ENCODE results near the gene ANKRD12.

The ANKRD12 gene

DNA sequence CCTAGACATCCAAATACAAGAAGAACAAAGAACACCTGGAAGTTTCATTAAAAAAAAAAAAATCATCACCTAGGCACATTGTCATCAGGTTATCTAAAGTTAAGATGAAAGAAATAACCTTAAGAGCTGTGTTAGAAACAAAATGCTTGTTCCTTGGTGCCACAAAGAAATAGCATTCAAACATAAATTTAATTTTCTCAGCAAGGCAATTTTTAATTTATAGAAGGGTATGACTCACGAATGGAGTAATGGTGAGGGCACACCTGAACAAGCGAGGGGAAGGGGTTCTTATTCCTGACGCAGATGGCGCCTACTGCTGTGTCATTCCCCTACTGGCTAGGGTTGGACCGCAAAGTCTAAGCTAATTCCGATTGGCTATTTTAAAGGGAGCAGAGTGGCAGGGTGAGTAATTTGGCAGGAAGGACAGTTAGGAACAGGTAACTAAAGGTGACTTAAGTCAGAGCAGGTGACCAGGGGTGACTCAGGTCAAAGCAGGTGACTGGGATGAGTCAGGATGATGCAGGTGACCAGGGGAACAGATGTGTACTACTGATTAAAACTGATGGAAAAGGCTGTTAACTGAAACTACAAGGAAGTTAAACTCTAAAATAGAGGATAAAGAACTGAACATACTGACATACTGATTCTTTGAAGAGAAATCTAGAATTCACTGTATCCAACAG is 167.9 kb downstream of the ANKRD12 start:
- Histone ChIP-seq H3K4me1 (ENCODE audit: low read length) (no peaks in the 10 kb centered on the region), H3K4me2 (ENCODE audit: low read length) (no peak overlapping the region), H2AFZ (ENCODE audit: low read depth, low read length) (no peak overlapping the region), H3K9ac (ENCODE audit: low read length) (no peak overlapping the region), H3K4me3 (ENCODE audit: low read length) (no peak overlapping the region), H3K9me3 (ENCODE audit: insufficient read depth, low read length) (no peaks in the 10 kb centered on the region), H3K27ac (ENCODE audit: low read length) (no peak overlapping the region), H3K79me2 (ENCODE audit: low read length) (no peaks in the 10 kb centered on the region), H4K20me1 (ENCODE audit: insufficient read depth, low read length) (no peaks in the 10 kb centered on the region), H3K27me3 (ENCODE audit: low read depth, low read length) (no peaks in the 10 kb centered on the region), H3K36me3 (replicated peaks; ENCODE audit: low read depth, low read length) (no peaks in the 10 kb centered on the region)
- TF ChIP-seq, protein P1, sequence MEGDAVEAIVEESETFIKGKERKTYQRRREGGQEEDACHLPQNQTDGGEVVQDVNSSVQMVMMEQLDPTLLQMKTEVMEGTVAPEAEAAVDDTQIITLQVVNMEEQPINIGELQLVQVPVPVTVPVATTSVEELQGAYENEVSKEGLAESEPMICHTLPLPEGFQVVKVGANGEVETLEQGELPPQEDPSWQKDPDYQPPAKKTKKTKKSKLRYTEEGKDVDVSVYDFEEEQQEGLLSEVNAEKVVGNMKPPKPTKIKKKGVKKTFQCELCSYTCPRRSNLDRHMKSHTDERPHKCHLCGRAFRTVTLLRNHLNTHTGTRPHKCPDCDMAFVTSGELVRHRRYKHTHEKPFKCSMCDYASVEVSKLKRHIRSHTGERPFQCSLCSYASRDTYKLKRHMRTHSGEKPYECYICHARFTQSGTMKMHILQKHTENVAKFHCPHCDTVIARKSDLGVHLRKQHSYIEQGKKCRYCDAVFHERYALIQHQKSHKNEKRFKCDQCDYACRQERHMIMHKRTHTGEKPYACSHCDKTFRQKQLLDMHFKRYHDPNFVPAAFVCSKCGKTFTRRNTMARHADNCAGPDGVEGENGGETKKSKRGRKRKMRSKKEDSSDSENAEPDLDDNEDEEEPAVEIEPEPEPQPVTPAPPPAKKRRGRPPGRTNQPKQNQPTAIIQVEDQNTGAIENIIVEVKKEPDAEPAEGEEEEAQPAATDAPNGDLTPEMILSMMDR (IDR thresholded peaks at IDR 0.05; ENCODE audit: low read depth, low read length): no peak
- TF ChIP-seq EZH2phosphoT487 (IDR thresholded peaks at IDR 0.05; ENCODE audit: low read depth): no peak

DNA sequence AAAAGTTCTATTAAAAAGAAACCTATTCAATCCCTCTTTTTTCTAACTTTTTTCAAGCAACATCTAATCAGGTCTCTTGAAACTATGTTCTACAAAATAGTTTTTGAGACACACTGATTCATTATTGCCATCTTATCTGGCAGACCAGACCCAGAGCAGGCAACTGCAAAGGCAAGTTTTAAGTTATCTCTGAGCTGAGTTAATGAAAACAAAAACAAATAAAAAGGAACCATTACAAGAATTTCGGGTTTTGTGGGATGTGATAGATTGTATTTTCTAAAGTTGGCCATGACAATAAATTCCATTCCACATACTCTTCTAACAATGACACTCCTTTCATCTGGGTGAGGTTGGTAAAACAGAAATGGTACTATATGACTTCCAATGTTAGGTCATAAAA is 182.8 kb downstream of the ANKRD12 start:
- no peak overlapping the region for H3K4me2 ChIP-seq (ENCODE audit: low read length)
- no peaks in the 10 kb centered on the region for H3K9me3 ChIP-seq (ENCODE audit: insufficient read depth, low read length)
- H3K9ac ChIP-seq (ENCODE audit: low read length): no peak overlapping the region
- no peaks in the 10 kb centered on the region for H4K20me1 ChIP-seq (ENCODE audit: insufficient read depth, low read length)
- no peaks in the 10 kb centered on the region for H3K79me2 ChIP-seq (ENCODE audit: low read length)
- no peak overlapping the region for H3K4me3 ChIP-seq (ENCODE audit: low read length)
- no peaks in the 10 kb centered on the region for H3K36me3 ChIP-seq (replicated peaks; ENCODE audit: low read depth, low read length)
- H3K4me1 ChIP-seq (ENCODE audit: low read length): no peaks in the 10 kb centered on the region
- no peak overlapping the region for H3K27ac ChIP-seq (ENCODE audit: low read length)
- H2AFZ ChIP-seq (ENCODE audit: low read depth, low read length): no peak overlapping the region
- peaks cover 4% of the 10 kb centered on the region for H3K27me3 ChIP-seq (ENCODE audit: low read depth, low read length)
- no peak for TF ChIP-seq EZH2phosphoT487 (IDR thresholded peaks at IDR 0.05; ENCODE audit: low read depth)
- TF ChIP-seq, protein P1 (IDR thresholded peaks at IDR 0.05; ENCODE audit: low read depth, low read length): no peak

GRCh38 chr18:9321017-9321452 is 184.5 kb downstream of the ANKRD12 start:
- H2AFZ ChIP-seq (ENCODE audit: low read depth, low read length): no peak overlapping the region
- no peaks in the 10 kb centered on the region for H3K4me1 ChIP-seq (ENCODE audit: low read length)
- H4K20me1 ChIP-seq (ENCODE audit: insufficient read depth, low read length): no peaks in the 10 kb centered on the region
- H3K4me2 ChIP-seq (ENCODE audit: low read length): no peak overlapping the region
- H3K36me3 ChIP-seq (replicated peaks; ENCODE audit: low read depth, low read length): no peaks in the 10 kb centered on the region
- no peak overlapping the region for H3K27ac ChIP-seq (ENCODE audit: low read length)
- H3K9ac ChIP-seq (ENCODE audit: low read length): no peak overlapping the region
- no peak overlapping the region for H3K4me3 ChIP-seq (ENCODE audit: low read length)
- peaks cover 4% of the 10 kb centered on the region for H3K27me3 ChIP-seq (ENCODE audit: low read depth, low read length)
- no peak for TF ChIP-seq EZH2phosphoT487 (IDR thresholded peaks at IDR 0.05; ENCODE audit: low read depth)
- TF ChIP-seq, protein P1 (IDR thresholded peaks at IDR 0.05; ENCODE audit: low read depth, low read length): no peak
- no peaks in the 10 kb centered on the region for H3K79me2 ChIP-seq (ENCODE audit: low read length)
- no peaks in the 10 kb centered on the region for H3K9me3 ChIP-seq (ENCODE audit: insufficient read depth, low read length)

DNA sequence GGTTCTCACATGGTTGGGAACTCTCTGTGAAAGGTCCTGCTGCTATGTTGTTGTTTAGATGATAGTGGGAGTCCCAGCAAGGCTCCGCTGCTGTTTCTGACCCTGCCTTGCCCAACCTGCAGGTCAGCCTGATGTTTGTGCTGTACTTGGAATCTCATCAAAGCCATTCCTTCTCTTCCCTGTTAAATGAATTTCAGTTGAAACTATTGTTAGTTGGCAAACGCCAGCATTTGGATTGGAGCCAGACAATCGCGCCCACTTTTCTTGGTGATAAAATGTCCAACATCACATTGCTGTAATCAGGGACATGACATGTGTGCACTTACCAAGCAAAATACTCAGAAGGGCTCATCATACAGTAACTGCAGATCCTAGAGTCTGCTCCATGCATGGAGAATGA is 185.2 kb downstream of the ANKRD12 start:
- Histone ChIP-seq H3K9me3 (ENCODE audit: insufficient read depth, low read length) (no peaks in the 10 kb centered on the region), H3K4me2 (ENCODE audit: low read length) (no peak overlapping the region), H3K79me2 (ENCODE audit: low read length) (no peaks in the 10 kb centered on the region), H3K27me3 (ENCODE audit: low read depth, low read length) (peaks cover 4% of the 10 kb centered on the region), H3K27ac (ENCODE audit: low read length) (no peak overlapping the region), H3K4me3 (ENCODE audit: low read length) (no peak overlapping the region), H2AFZ (ENCODE audit: low read depth, low read length) (no peak overlapping the region), H3K9ac (ENCODE audit: low read length) (no peak overlapping the region), H3K4me1 (ENCODE audit: low read length) (no peaks in the 10 kb centered on the region), H3K36me3 (replicated peaks; ENCODE audit: low read depth, low read length) (no peaks in the 10 kb centered on the region), H4K20me1 (ENCODE audit: insufficient read depth, low read length) (no peaks in the 10 kb centered on the region)
- TF ChIP-seq EZH2phosphoT487 (IDR thresholded peaks at IDR 0.05; ENCODE audit: low read depth): no peak
- TF ChIP-seq, protein P1 (IDR thresholded peaks at IDR 0.05; ENCODE audit: low read depth, low read length): no peak
